SKM-1 treated with dmso at 0.1 percent for 144 hours (cell line): ENCODE measurements around the gene UBE2E1.
"Not testable (repeated sequence)": the region's sequence is repeated elsewhere in the genome, so short reads cannot be mapped to it uniquely, and the experiment has no call there.

Experiments
- DNase-seq: peaks from one replicate; lab custom pipeline; 2025; ENCODE audit not compliant: unreplicated experiment; lab: John Stamatoyannopoulos, UW

The UBE2E1 gene

DNA sequence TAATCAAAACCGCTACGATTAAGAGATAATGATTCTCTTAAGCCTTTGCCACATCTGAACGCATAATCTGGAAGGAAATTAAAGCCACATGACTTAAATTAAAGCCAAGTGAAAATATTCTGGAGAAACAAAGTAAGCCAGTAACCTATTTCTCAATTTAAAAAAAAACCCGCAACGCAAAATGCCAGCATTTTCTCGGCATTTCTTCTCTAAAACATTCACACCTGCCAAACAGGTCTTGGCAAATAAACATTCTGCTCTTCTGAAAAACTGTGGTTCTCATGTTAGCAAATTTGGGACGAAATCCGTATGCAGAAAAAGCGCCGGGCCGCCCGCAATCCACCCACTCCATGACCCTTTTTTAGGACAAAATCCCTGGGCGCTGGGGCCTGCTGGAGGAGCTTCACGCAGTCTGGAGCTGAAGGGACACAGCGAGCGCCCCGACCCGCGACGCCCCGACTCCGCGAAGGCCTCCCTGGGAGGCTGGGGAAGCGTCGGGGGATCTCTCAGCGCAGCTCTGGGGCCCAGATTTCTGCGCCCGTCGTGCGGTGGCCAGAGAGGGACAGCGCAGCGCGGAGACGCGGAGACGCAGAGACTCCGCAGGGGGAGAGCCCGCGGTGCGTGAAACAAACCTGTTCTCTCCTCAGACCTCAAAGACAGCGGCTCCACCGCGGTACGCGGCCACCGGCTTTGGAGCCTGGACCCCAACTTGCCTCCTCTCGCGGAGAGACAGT is 110.6 kb downstream of the UBE2E1 start:
- peak; percentile 62 for DNase-seq

DNA sequence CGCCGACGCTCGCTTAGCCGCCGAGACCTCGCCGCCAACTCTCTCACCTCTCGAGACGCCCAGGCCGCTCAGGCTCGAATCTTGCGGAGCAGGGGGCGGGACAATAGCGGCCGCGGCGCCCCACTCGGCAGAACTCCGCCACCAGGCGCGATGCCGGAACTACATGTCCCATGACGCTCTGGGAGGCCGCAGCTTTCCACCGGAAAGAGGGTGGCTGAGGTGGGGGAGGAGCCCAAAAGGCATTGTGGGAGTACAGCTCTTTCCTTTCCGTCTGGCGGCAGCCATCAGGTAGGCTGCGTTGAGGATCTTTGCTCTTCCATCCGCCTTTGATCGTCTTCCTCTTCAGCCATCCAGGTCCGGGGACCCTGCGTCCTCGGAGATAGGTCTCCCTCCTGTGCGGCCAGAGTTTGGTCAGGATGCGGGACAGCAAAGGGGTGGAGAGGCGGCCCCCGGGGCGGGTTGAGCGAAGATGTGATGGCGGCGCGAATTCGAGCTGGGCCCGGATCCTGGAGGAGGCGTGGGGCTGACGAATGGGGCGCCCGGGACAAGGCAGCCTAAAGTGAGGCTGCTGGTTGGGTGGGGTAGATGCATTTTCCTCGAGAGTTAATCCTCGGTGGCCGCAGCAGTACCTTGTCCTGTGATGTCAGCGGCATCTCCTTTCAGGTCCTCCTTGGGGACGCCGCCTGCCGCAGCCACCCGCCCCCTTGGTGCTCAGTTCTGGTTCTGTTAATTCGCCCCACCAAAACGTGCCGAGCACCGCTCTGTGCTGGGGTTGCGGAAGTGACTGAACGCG is 111.3 kb downstream of the UBE2E1 start, which contains the start of the genes NKIRAS1 and RPL15:
NKIRAS1 (minus strand) TSS at position 105 of the 793 bp plus-strand sequence. CDS start 6,086 bp downstream, outside the sequence.
RPL15 (plus strand) TSS at position 247 of the 793 bp plus-strand sequence. CDS start 728 bp downstream, outside the sequence.
- peak; percentile 97 for DNase-seq

DNA sequence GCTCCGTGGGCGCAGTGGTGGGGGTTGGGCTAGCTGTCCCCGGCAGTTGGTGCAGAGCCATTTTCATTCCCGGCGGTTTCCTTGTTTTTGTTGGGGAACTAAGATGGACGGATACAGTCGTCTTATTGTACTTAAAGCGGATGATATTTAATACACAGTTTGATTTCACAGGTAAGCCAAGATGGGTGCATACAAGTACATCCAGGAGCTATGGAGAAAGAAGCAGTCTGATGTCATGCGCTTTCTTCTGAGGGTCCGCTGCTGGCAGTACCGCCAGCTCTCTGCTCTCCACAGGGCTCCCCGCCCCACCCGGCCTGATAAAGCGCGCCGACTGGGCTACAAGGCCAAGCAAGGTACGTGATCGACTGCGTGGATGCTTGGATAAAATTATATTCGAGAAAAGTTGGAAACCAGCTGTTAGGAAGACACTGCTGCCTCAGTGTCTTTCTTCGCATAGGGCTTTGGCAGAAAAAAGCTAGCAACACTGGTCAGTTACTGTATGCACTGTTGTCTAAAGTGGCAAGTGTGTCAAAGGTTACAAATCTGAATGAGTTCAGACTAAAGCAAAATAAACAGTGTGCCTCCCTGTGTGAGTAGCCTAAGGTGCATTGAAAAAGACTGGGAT is 112.0 kb downstream of the UBE2E1 start:
- DNase-seq, result peak; percentile 42

DNA sequence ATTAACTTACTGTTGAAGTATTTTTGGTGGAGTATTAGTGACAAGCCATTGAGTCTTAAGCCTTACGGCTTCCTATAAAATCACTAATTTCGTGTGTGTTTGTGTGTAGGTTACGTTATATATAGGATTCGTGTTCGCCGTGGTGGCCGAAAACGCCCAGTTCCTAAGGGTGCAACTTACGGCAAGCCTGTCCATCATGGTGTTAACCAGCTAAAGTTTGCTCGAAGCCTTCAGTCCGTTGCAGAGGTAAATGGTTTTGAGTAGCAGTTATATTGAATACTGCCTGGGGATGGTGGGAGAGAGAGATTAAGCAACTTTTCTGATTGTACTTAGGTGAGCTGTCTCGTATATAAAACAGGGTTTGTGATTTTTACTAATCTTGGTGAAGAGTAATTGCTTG is 112.6 kb downstream of the UBE2E1 start:
- DNase-seq, result not testable (repeated sequence)

- DNase-seq, result no peak
Observed at GRCh38 chr3:23919628-23920027, 113.9 kb downstream of the UBE2E1 start.

DNA sequence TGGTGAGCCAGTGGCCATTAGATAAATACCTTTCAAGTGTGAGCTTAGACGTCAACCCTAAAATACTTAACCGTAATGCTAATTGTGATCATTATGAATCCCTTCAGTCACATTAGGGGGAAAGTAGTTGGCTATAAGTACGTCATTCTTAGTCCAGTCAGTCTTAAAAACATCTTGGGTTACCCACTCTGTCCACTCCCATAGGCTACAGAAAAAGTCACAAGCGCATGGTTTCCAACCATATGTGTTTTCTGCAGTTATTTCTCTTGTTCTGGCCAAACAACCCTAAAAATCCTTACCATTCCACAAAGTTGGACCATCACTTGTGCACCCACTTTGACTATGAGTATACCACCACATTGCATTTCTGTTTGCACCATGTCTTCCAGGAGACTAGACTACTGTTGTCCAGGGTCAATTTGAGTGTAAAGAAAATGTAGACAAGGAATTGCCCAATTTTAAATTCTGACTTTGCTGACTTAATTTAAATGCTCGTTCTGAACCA is 114.4 kb downstream of the UBE2E1 start:
- no peak for DNase-seq

DNA sequence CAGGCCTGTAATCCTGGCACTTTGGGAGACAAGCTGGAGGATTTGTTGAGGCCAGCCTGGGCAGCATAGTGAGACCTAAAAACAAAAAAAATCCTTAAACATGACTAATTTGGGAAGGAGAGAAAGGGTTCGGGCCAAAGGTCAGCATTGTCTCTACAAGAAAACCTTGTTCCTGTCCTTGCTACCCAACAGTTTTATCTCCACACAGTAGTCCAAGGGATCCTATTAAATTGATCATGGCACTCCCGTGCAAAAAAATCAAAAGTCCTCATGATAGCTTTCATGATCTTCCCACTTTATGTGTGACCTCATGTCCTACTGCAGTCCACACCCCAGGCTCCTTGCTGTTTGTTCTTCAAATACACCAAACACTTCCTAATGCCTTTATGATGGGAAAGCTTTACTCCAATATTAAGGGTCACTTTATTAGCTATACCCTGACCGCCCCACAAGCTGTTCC is 115.3 kb downstream of the UBE2E1 start:
- no peak for DNase-seq

GRCh38 chr3:23923786-23924185 is 118.0 kb downstream of the UBE2E1 start:
- DNase-seq, result no peak

- DNase-seq, result no peak
Observed at GRCh38 chr3:23926246-23926645, 120.5 kb downstream of the UBE2E1 start.

DNA sequence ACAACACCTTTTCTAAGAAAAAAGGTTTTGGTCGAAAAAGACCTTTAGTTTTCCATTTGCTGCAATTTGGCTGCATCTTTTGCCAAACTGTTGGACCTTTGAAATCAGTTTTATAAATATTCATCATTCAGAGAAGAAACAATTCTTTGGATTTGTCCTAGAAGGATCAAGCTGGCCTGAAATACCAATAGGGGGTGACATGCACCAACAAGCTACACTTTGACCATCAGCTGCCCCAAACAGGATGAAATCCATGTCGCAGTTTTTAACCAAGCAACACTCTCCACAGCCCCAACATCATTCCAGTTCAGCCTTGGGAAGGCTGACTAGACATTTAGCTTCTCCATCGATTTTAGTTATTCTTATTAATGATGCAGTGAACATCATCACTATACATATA is 121.0 kb downstream of the UBE2E1 start:
- DNase-seq, result no peak

- DNase-seq, result no peak
Observed at GRCh38 chr3:23928524-23928923, 122.8 kb downstream of the UBE2E1 start.

DNA sequence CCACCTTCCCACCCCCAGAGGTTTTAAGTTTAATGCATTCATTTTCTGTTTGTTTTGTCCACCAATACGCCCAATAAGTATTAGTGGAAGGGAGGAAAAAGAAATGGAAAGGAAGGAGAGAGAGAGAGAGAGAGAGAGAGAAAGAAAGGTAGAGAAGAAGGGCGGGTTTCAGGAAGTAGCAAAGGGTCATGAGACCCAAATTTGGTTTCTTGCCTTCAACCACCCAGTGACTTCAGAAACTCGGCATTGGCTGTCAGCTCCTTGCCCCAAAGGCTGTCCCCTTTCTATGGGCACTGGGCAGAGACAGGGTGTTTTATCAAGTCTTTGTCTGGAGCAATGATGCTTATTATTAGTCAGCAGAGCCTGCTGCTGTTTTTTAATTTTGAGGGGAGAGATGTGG is 125.8 kb downstream of the UBE2E1 start:
- DNase-seq, result no peak

- DNase-seq, result no peak
Observed at GRCh38 chr3:23932571-23932970, 126.8 kb downstream of the UBE2E1 start.

DNA sequence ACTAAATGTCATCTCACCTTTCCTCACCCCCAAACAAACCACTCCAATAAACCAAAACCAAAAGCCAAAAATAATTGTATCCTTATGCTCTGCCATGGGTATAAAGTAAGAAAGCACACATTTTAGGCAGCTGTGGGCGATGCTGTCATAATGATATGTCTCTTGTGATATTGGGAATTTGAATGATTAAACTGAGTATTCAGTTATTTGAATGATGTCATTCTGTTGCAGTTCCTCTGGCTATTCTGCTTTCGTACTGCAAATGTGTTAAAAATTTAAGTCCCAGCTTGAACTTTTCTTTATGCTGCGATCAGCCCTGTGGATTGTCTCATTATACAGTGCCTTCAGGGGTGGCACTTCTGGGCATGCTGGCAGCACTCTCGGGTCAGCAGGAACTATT is 128.5 kb downstream of the UBE2E1 start:
- DNase-seq, result no peak

DNA sequence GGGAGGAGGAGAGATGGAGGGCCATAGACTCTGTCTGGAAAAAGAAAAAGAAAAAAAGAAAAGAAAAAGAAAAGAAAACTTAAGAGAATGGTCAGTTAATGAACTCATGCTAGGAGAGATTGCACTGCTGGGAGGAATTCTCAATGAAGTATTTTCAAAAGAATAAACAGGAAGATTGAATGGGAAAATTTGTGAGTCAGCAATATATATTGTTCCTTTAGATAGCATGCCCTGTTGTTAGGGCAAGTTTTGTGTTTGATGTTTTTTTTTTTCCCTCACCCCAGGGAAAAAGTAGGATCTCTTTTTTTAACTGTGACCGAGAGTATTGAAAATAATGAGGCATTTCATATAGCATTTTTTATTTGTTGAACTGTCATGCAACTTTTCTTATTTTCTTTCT is 131.5 kb downstream of the UBE2E1 start:
- no peak for DNase-seq

DNA sequence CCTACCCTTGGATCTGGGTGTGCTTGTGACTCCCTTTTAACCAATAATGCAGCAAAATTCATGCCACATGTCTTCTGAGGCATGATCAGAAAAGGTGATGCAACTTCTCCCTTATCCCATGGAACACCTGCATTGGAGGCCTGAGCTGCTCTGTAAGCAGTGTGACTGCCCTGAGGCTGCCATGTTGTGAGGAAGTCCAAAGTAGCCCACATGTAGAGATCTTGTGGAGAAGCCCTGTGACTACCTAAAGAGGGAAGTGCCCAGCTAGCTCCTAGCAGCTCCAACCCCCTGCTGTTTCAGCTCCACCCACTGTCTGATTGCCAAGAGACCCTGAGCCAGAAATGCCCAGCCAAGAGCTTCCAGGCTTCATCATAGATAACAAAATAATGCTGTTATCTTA is 132.9 kb downstream of the UBE2E1 start:
- no peak for DNase-seq

DNA sequence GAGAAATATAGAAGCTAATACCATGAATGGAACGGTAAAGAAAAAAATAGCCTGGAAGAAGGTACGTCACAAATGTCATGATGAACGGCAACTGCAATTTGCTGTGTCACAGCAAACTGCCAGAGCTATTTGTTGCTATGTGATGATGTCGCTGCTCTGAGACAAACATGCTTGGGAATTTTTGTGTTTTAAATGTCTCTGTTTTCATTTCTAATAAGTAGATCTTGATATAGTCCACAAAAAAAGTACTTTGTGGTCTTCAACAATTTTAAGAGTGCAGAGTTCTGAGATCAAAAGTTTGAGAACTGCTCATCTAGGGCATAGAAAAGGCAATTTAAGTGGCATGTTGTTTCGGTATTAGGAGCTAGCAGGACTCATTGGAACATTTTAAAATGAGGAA is 135.0 kb downstream of the UBE2E1 start:
- DNase-seq, result no peak
